Thyroid gland (tissue), 4 donors: Measurements from ENCODE around the gene GNG13. TPM values are rescaled to one million over a fixed set of nuclear protein-coding genes. Genes with fewer than 3 reads are reported as not detected.
A peak's percentile ranks its signal among the peaks of the same experiment; 100 is the strongest.

ENCODE experiments used
- DNase-seq, 2 donors: peaks; one replicate each; pipeline ENCODE4 v3.0.0-alpha.2; 2019
- H3K27ac ChIP-seq, 3 donors: fragments of 200-600 bp; sonication (generic); 1 replicate in 2 of 3; 2 replicates in 1 of 3; pipeline ENCODE4 v1.5.1; 2016 to 2019; ENCODE audit warnings: mild to moderate bottlenecking in 1 of 3, moderate library complexity in 1 of 3
- H3K27me3 ChIP-seq: fragments of 200-600 bp; sonication (generic); one replicate; pipeline ENCODE4 v1.5.1; 2019
- H3K36me3 ChIP-seq, 2 donors: fragments of 200-600 bp; sonication (generic); one replicate each; pipeline ENCODE4 v1.5.1; 2016 to 2019
- H3K4me1 ChIP-seq, 2 donors: fragments of 200-600 bp; sonication (generic); one replicate each; pipeline ENCODE4 v1.5.1; 2017 to 2019
- H3K4me3 ChIP-seq, 3 donors: fragments of 200-600 bp; sonication (generic); replicated peaks in 1 of 3; 1 replicate in 2 of 3; 2 replicates in 1 of 3; pipeline ENCODE4 v1.5.1; 2016; ENCODE audit warnings: mild to moderate bottlenecking in 1 of 3
- H3K9me3 ChIP-seq: fragments of 200-600 bp; sonication (generic); one replicate; pipeline ENCODE4 v1.5.1; 2017
- CTCF ChIP-seq, 6 experiments: fragments of 200-600 bp in 3 of 6; fragments of 450-650 bp in 3 of 6; sonication (generic) in 3 of 6; IDR thresholded peaks; one replicate each; pipeline ENCODE4 v1.5.1; 2016 to 2019; ENCODE audit warnings: antibody characterized with exemption in 6 of 6, mild to moderate bottlenecking in 2 of 6, inconsistent platforms in 1 of 6, moderate library complexity in 1 of 6
- POLR2A ChIP-seq, 2 donors: fragments of 450-650 bp; IDR thresholded peaks; one replicate each; pipeline ENCODE4 v1.6.1; 2017; ENCODE audit warnings: antibody characterized with exemption in 2 of 2, mild to moderate bottlenecking in 2 of 2, moderate library complexity in 1 of 2
- WGBS, 2 donors: methylation state at CpG; one replicate each; pipeline ENCODE4 v1.1.5; 2017; 5-methylcytosine and 5-hydroxymethylcytosine counted together
- intact Hi-C: fragments of 100-400 bp; cut with DNase I; formaldehyde crosslinking; loops from one replicate; pipeline ENCODE4 v1.15.1; 2023
- total RNA-seq, 4 donors: library from RNA; depleted of rRNA; stranded (reverse); fragments of >200 nt; gene quantifications; one replicate each; pipeline ENCODE4 v1.2.3, GENCODE V29; 2016

The GNG13 gene
- total RNA-seq, 4 donors from 2014 or later = not detected

- peaks cover 12% of the 10 kb centered on the region for H3K27me3 ChIP-seq
- intact Hi-C loops = loop anchor here (5.0 kb wide), 1 partner anchor 244 kb away; no protein-coding TSS in a partner anchor
- H3K4me1 ChIP-seq = peaks cover 5 to 13% of the 10 kb centered on the region in 2 donors
- H3K4me3 ChIP-seq = no peak overlapping the region
- H3K36me3 ChIP-seq = no peaks in the 10 kb centered on the region
- WGBS, 2 donors = 0 to 19% methylated on average over 9 to 22 of the region's 67 CpGs
- TF ChIP-seq POLR2A (IDR thresholded peaks at IDR 0.05) = no peak
- peak in 5 of 6 experiments; percentile 15 to 66 (median 34) for TF ChIP-seq CTCF (IDR thresholded peaks at IDR 0.05)
- H3K27ac ChIP-seq = no peak overlapping the region
- peak; percentile 35 to 39 for DNase-seq
- no peaks in the 10 kb centered on the region for H3K9me3 ChIP-seq
These were observed 12.8 kb upstream of the GNG13 start for GRCh38 chr16:813204-813915.

- Histone ChIP-seq H3K4me1 (peaks cover 9 to 10% of the 10 kb centered on the region in 2 donors), H3K27ac (no peak overlapping the region), H3K4me3 (peak overlapping the region in 2 of 3 donors; percentile 46 to 62), H3K36me3 (no peaks in the 10 kb centered on the region), H3K27me3 (no peaks in the 10 kb centered on the region), H3K9me3 (no peaks in the 10 kb centered on the region)
- TF ChIP-seq POLR2A (IDR thresholded peaks at IDR 0.05) (no peak), CTCF (IDR thresholded peaks at IDR 0.05) (no peak)
- intact Hi-C loops = no loop called here
- DNase-seq = no peak
- 43 to 44% methylated on average over 19 of the region's 19 CpGs for WGBS, 2 donors
These were observed 7.5 kb upstream of the GNG13 start for GRCh38 chr16:808085-808386.

- intact Hi-C loops = no loop called here
- Histone ChIP-seq H3K4me3 (peak overlapping the region; percentile 7 to 62 (median 58)), H3K4me1 (peaks cover 9 to 10% of the 10 kb centered on the region in 2 donors), H3K27ac (peak overlapping the region; percentile 68 to 81 (median 77)), H3K9me3 (no peaks in the 10 kb centered on the region), H3K27me3 (no peaks in the 10 kb centered on the region), H3K36me3 (no peaks in the 10 kb centered on the region)
- TF ChIP-seq POLR2A (IDR thresholded peaks at IDR 0.05) (peak in 1 of 2 donors; percentile 71), CTCF (IDR thresholded peaks at IDR 0.05) (no peak)
- peak; percentile 88 to 92 for DNase-seq
- 31 to 47% methylated on average over 32 to 60 of the region's 80 CpGs for WGBS, 2 donors
These were observed 7.0 kb upstream of the GNG13 start for GRCh38 chr16:807347-808084.

- Histone ChIP-seq H3K36me3 (no peaks in the 10 kb centered on the region), H3K27ac (no peak overlapping the region), H3K4me3 (no peak overlapping the region), H3K9me3 (no peaks in the 10 kb centered on the region), H3K4me1 (peaks cover 9 to 10% of the 10 kb centered on the region in 2 donors), H3K27me3 (peaks cover under 1% of the 10 kb centered on the region)
- 89 to 93% methylated on average over 3 to 6 of the region's 17 CpGs for whole genome bisulfite sequencing, 2 donors
- TF ChIP-seq CTCF (IDR thresholded peaks at IDR 0.05) (no peak), POLR2A (IDR thresholded peaks at IDR 0.05) (no peak)
- intact Hi-C loops = no loop called here
- DNase-seq = no peak
These were observed 4.9 kb upstream of the GNG13 start for GRCh38 chr16:805474-805873.
